ENCODE results near the gene BNIP1.

The BNIP1 gene

GRCh38 chr5:173163219-173163618 lies 18.9 kb downstream of the BNIP1 start:
- Histone ChIP-seq H3K4me3 (ENCODE audit: low read depth, low read length) (no peak overlapping the region), H3K4me1 (ENCODE audit: control insufficient read depth, insufficient read depth, low read length, unreplicated experiment) (no peaks in the 10 kb centered on the region), H3K27ac (ENCODE audit: low read depth, low read length) (no peak overlapping the region), H3K36me3 (ENCODE audit: insufficient read depth, low read length) (peaks cover 6% of the 10 kb centered on the region), H2AFZ (ENCODE audit: low read length, unreplicated experiment) (no peak overlapping the region), H3K79me2 (ENCODE audit: control insufficient read depth, insufficient read depth, low read length, unreplicated experiment) (no peaks in the 10 kb centered on the region), H3K27me3 (ENCODE audit: insufficient read depth, low read length) (no peaks in the 10 kb centered on the region)

DNA sequence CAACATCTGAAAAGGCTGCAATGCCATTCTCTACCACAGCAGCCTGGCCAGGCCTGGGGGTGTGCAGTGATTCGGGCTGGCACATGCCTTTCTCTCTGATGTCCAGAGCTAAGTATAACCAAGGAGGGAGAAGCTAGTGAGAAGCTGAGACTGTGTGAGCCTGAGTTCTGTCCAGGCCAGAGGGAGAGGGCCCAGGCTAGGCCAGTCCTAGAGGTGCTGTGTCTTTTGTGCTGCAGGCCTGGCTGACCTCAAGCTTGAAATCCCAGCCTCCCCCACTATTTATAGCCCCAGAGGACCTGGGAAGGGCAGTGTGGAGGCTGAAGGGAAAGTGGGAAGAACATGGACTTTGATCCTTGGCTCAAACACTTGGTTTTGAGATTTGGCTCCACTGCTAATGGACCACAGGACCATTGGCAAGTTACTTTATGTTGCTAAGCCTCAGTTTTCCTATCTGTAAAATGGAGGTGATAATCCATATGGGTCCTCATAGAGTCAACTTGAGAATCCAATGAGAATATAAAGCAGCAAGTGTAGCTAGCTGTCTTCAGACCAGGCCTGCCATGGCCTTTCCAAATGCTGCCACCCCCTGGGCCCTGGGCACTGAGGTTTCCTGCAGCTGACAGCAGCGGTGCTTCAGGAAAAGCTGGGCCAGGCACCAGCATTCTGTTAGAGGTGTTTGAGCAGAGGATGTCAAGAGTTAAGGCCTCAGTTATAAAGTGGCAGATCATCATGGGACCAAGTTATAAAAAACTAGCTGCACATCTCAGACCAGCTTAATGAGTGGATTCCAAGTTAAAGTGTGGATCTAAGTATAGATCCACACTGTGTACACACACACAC lies 21.1 kb downstream of the BNIP1 start:
- Histone ChIP-seq H3K4me3 (ENCODE audit: low read depth, low read length) (no peak overlapping the region), H3K4me1 (ENCODE audit: control insufficient read depth, insufficient read depth, low read length, unreplicated experiment) (no peaks in the 10 kb centered on the region), H3K36me3 (ENCODE audit: insufficient read depth, low read length) (0 out of 2 replicates have a peak, but pooled peaks cover 2% of the 10 kb centered on the region)

GRCh38 chr5:173172166-173172565 lies 27.8 kb downstream of the BNIP1 start:
- Histone ChIP-seq H3K4me3 (ENCODE audit: low read depth, low read length) (no peak overlapping the region), H3K27ac (ENCODE audit: low read depth, low read length) (no peak overlapping the region), H3K36me3 (ENCODE audit: insufficient read depth, low read length) (no peaks in the 10 kb centered on the region), H3K4me1 (ENCODE audit: control insufficient read depth, insufficient read depth, low read length, unreplicated experiment) (no peaks in the 10 kb centered on the region), H3K79me2 (ENCODE audit: control insufficient read depth, insufficient read depth, low read length, unreplicated experiment) (no peaks in the 10 kb centered on the region), H3K27me3 (ENCODE audit: insufficient read depth, low read length) (no peaks in the 10 kb centered on the region), H2AFZ (ENCODE audit: low read length, unreplicated experiment) (no peak overlapping the region)

More for the DNA sequence above, 21.1 kb downstream of the BNIP1 start:
- Histone ChIP-seq H3K27ac (ENCODE audit: low read depth, low read length) (no peak overlapping the region), H2AFZ (ENCODE audit: low read length, unreplicated experiment) (no peak overlapping the region), H3K27me3 (ENCODE audit: insufficient read depth, low read length) (no peaks in the 10 kb centered on the region), H3K79me2 (ENCODE audit: control insufficient read depth, insufficient read depth, low read length, unreplicated experiment) (no peaks in the 10 kb centered on the region)

- no peaks in the 10 kb centered on the region for H3K4me1 ChIP-seq (ENCODE audit: control insufficient read depth, insufficient read depth, low read length, unreplicated experiment)
- no peaks in the 10 kb centered on the region for H3K27me3 ChIP-seq (ENCODE audit: insufficient read depth, low read length)
- no peak overlapping the region for H2AFZ ChIP-seq (ENCODE audit: low read length, unreplicated experiment)
- H3K27ac ChIP-seq (ENCODE audit: low read depth, low read length), result no peak overlapping the region
- H3K79me2 ChIP-seq (ENCODE audit: control insufficient read depth, insufficient read depth, low read length, unreplicated experiment), result no peaks in the 10 kb centered on the region
- H3K4me3 ChIP-seq (ENCODE audit: low read depth, low read length), result no peak overlapping the region
- no peaks in the 10 kb centered on the region for H3K36me3 ChIP-seq (ENCODE audit: insufficient read depth, low read length)
Observed at GRCh38 chr5:173175523-173175922, 31.2 kb downstream of the BNIP1 start.

DNA sequence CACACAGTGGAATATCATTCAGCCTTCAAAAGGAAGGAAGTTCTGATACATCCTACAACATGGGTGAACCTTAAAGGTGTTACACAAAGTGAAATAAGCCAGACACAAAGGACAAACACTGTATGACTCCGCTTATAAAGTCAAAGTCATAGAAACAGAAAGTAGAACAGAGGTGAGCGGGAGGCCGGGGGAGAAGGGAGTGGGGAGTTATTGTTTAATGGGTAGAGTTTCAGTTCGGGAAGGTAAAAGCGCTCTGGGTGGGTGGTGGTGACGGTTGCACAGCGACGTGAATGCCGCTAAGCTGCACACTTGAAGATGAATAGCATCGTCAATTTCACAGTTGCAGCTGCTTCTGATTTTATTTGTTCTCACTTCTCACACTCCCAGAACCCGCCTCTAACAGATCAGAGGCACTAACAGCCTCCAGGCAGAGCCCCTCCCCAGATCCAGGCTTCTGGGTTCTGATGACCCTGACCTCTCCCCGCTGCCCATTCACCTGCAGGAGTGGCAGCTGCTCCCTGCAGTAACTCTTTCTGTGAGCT lies 34.1 kb downstream of the BNIP1 start:
- Histone ChIP-seq H3K27ac (ENCODE audit: low read depth, low read length) (no peak overlapping the region), H2AFZ (ENCODE audit: low read length, unreplicated experiment) (no peak overlapping the region), H3K4me3 (ENCODE audit: low read depth, low read length) (no peak overlapping the region), H3K36me3 (ENCODE audit: insufficient read depth, low read length) (no peaks in the 10 kb centered on the region), H3K4me1 (ENCODE audit: control insufficient read depth, insufficient read depth, low read length, unreplicated experiment) (no peaks in the 10 kb centered on the region), H3K79me2 (ENCODE audit: control insufficient read depth, insufficient read depth, low read length, unreplicated experiment) (no peaks in the 10 kb centered on the region), H3K27me3 (ENCODE audit: insufficient read depth, low read length) (no peaks in the 10 kb centered on the region)

- H3K27ac ChIP-seq (ENCODE audit: low read depth, low read length), result no peak overlapping the region
- no peak overlapping the region for H2AFZ ChIP-seq (ENCODE audit: low read length, unreplicated experiment)
- no peaks in the 10 kb centered on the region for H3K79me2 ChIP-seq (ENCODE audit: control insufficient read depth, insufficient read depth, low read length, unreplicated experiment)
- H3K36me3 ChIP-seq (ENCODE audit: insufficient read depth, low read length), result no peaks in the 10 kb centered on the region
- H3K4me1 ChIP-seq (ENCODE audit: control insufficient read depth, insufficient read depth, low read length, unreplicated experiment), result no peaks in the 10 kb centered on the region
- no peak overlapping the region for H3K4me3 ChIP-seq (ENCODE audit: low read depth, low read length)
- H3K27me3 ChIP-seq (ENCODE audit: insufficient read depth, low read length), result no peaks in the 10 kb centered on the region
Observed at GRCh38 chr5:173180331-173180730, 36.0 kb downstream of the BNIP1 start.

- Histone ChIP-seq H3K4me3 (ENCODE audit: low read depth, low read length) (no peak overlapping the region), H3K4me1 (ENCODE audit: control insufficient read depth, insufficient read depth, low read length, unreplicated experiment) (no peaks in the 10 kb centered on the region), H3K27ac (ENCODE audit: low read depth, low read length) (no peak overlapping the region), H3K79me2 (ENCODE audit: control insufficient read depth, insufficient read depth, low read length, unreplicated experiment) (no peaks in the 10 kb centered on the region), H3K36me3 (ENCODE audit: insufficient read depth, low read length) (no peaks in the 10 kb centered on the region), H3K27me3 (ENCODE audit: insufficient read depth, low read length) (peaks cover 2% of the 10 kb centered on the region; the same call in 1 of the 2 replicates), H2AFZ (ENCODE audit: low read length, unreplicated experiment) (no peak overlapping the region)
Observed at GRCh38 chr5:173187054-173187743, 42.9 kb downstream of the BNIP1 start.

GRCh38 chr5:173188280-173188679 lies 43.9 kb downstream of the BNIP1 start:
- no peak overlapping the region for H2AFZ ChIP-seq (ENCODE audit: low read length, unreplicated experiment)
- no peak overlapping the region for H3K4me3 ChIP-seq (ENCODE audit: low read depth, low read length)
- no peaks in the 10 kb centered on the region for H3K4me1 ChIP-seq (ENCODE audit: control insufficient read depth, insufficient read depth, low read length, unreplicated experiment)
- no peaks in the 10 kb centered on the region for H3K36me3 ChIP-seq (ENCODE audit: insufficient read depth, low read length)
- peaks cover 2% of the 10 kb centered on the region; the same call in 1 of the 2 replicates for H3K27me3 ChIP-seq (ENCODE audit: insufficient read depth, low read length)
- H3K27ac ChIP-seq (ENCODE audit: low read depth, low read length), result no peak overlapping the region
- no peaks in the 10 kb centered on the region for H3K79me2 ChIP-seq (ENCODE audit: control insufficient read depth, insufficient read depth, low read length, unreplicated experiment)

DNA sequence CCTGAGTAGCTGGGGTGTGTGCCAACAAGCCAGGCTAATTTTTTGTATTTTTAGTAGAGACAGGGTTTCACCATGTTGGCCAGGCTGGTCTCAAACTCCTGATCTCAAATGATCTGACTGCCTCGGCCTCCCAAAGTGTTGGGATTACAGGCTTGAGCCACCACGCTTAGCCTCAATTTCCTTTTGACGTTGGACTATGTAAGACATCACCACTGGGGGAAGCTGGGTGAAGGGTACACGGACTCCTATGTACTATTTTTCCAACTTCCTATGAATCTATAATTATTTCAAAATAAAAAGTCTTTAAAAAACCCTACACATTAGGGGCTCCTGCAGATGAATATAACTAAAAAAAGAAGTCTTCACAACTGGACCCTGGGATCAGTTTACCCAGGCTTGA lies 46.7 kb downstream of the BNIP1 start:
- Histone ChIP-seq H3K36me3 (ENCODE audit: insufficient read depth, low read length) (no peaks in the 10 kb centered on the region), H3K27ac (ENCODE audit: low read depth, low read length) (no peak overlapping the region), H3K27me3 (ENCODE audit: insufficient read depth, low read length) (peaks cover 2% of the 10 kb centered on the region; the same call in 1 of the 2 replicates), H3K4me1 (ENCODE audit: control insufficient read depth, insufficient read depth, low read length, unreplicated experiment) (no peaks in the 10 kb centered on the region), H3K79me2 (ENCODE audit: control insufficient read depth, insufficient read depth, low read length, unreplicated experiment) (no peaks in the 10 kb centered on the region), H3K4me3 (ENCODE audit: low read depth, low read length) (no peak overlapping the region), H2AFZ (ENCODE audit: low read length, unreplicated experiment) (no peak overlapping the region)

GRCh38 chr5:173191561-173191960 lies 47.2 kb downstream of the BNIP1 start:
- Histone ChIP-seq H3K27me3 (ENCODE audit: insufficient read depth, low read length) (peaks cover 5% of the 10 kb centered on the region), H3K4me1 (ENCODE audit: control insufficient read depth, insufficient read depth, low read length, unreplicated experiment) (no peaks in the 10 kb centered on the region), H3K79me2 (ENCODE audit: control insufficient read depth, insufficient read depth, low read length, unreplicated experiment) (no peaks in the 10 kb centered on the region), H2AFZ (ENCODE audit: low read length, unreplicated experiment) (no peak overlapping the region), H3K27ac (ENCODE audit: low read depth, low read length) (no peak overlapping the region), H3K4me3 (ENCODE audit: low read depth, low read length) (no peak overlapping the region), H3K36me3 (ENCODE audit: insufficient read depth, low read length) (no peaks in the 10 kb centered on the region)

Data from ACC112 (cell line).